HG02588 (cell line): ENCODE measurements around the gene PDE4D.

ENCODE experiments used
- ATAC-seq: cut with Tn5 transposase; IDR thresholded peaks from one replicate; pipeline ENCODE4 v1.9.1; 2021; ENCODE audit warnings: mild to moderate bottlenecking, moderate library complexity; ENCODE audit not compliant: unreplicated experiment

The PDE4D gene

DNA sequence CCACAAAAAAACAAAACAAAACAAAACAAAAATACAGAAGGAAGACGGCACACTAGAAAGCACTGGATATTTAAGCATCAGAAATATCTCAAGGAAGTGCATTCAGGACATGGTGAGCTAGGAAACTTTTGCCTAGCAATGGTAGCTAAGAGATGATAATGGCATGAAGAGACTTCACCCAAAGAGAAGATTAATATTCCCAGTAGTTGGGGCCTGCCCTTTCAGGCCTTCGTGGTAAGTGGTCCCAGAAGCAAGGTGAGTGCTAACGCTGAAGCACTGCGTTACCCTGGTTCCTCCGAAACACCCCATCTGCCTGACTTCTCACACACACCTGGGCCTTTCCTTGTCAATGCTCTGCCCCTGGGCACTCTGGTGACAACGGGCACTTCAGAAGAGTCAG lies 725.5 kb downstream of the PDE4D start:
- no peak for ATAC-seq

DNA sequence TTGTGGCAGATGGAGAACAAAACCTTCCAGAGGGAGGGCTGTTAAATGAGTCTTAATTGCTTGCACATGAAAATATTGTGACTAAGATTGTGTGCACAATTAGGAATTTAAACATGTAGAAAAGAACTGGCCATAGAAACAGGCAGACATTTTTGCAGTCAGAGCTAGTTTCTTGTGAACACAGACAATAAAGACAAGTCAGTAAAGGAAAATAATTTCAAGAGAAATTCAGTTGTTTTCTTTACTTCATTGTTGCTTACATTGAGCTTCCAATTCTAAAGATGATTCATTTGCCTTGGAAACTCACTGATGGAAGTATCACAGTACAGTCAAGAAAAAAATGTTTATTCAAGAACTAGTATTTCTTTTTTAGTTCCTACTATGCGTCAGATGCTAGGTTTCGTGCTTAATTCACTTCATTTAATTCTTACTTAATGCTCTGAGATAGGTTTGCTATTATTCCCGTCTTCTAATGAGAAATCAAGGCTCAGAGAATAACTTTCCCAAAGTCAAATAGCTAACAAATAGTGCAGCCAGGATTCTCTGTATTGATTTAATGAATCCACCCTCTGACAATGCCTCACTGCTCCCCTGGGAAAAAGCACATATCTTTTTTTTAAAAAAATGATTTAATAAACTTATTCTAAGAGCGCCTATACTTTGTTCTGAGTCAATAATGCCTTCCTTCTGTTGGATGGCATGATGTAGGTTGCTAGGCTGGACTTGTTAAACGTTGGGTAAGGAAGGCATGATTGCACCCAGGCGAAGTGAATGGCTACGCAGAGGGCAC lies 729.3 kb downstream of the PDE4D start:
- no peak for ATAC-seq

DNA sequence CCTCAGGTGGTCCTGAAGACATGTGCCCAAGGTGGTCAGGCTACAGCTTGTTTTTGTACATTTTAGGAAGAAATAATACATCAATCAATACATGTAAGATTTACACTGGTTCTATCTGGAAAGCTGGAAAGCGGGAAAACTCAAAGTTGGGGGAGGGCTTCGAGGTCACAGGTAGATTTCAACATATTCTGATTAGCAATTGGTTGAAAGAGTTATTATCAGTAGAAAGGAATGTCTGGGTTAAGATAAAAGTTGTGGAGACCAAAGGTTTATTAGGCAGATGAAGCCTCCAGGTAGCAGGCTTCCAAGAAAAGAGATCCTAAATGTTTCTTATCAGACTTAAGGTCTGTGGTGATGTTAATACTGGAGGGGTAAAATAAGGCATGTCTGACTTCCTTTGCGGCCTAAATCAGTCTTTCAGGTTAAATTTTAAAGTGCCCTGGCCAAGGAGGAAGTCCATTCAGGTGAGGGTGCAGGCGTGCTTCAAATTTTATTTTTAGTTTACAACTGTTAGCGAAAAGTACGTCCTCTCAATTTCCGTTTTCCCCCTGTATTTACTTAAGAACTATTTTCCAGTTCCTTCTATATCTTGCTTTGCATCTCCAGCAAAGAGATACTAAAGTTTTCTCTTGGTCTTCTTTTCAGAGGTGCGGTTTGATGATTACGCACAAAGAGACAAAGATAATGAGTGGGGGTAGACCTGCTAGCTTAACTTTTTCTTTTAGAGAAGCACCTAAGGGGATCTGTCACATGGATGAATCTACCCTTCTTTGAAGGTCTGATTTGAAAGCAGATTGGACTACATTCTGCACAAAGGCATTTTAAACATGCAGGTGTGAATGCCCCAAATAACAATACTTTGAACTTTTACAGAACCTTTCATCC lies 732.1 kb downstream of the PDE4D start:
- no peak for ATAC-seq

DNA sequence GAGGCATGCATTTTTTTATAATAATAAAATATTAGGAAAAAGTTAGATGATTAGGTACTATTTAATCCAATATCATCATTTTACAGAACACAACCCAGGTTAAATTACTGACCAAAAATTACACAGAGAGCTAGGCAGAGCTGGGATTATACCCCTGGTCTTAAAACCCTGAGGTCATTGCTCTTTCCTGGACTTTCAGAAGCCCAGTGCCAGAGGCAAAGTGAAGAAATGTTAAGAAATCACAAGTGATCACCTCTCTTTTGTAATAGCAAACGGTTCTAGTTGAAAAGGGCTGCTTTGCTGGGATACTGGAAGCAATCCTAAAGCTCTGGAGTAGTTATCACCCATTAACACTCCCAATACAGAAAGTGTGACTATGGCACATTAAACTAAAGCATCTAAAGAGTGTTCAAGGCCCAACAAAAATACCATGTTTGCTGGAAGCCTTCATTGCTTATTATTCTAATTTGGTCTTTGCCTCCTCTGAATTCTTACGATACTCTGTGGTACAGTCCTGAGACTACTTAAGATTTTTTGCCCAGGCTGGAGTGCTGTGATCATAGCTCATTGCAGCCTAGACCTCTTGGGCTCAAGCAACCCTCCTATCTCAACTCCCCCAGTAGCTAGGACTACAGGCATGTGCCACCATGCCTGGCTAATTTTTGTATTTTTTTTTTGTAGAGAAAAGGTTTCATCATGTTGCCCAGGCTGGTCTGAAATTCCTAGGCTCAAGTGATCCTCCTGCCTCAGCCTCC lies 734.7 kb downstream of the PDE4D start:
- ATAC-seq: no peak

DNA sequence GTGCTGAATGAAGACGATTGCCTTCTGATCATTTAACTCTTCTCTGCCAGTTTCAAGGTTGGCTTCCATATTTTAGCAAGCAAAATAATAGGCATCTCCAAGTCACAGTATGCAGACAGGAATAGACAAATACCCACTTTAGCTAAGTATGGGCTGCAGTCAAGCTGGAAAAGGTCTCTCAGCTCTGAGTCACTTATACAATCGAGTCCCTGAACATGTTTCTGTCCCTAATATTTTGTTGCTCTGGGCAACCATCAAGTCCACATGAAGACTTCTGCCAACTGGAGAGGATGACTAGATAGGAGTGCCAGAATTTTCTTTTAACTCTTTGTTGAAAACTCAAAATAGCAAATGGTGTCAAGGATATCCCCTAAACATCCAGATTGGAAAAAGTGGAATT lies 735.4 kb downstream of the PDE4D start:
- ATAC-seq: no peak

DNA sequence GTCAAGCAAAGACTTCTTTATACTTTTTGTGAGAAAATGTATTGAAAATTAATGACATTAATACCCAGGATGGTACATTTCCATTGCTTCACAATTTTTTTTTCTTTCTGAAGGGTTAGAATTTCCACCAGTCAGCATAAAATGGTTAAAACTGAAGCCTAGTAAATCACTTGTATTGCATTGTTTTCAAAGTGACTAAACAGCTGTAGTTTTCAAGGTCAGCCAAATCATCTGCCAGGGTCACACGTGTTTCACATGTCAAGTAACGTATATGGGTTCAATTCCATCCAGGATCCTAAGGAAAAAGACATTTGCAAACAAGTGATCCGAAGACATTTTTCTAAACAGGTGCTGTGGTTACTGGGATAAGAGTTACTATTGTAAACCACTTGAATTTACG lies 736.5 kb downstream of the PDE4D start:
- no peak for ATAC-seq

DNA sequence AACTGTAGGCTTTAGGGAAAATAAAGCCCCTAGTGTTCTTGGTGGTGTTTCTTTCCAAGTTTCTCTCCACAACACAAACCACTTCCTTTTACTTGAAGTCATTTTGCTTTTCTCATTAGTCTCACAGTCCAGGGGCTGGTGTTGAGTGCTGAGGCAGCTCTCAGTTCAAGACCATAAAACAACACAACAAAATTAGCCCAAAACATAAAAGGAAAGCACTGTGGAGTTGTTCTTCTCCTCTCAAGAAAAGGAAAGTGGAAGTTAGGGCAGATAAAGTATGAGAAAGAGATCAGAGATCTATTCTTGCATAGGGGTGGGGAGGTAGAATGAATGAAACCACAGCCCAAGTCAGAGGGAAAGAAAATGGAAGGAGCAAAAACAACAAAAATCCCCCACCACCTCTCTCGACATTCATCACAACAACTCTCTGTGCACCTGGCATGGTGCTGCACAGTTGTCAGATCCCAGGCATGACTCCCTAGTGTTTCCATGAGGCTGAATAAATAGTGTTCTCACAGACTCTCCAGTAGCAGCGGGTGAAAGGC lies 740.8 kb downstream of the PDE4D start:
- ATAC-seq: no peak

DNA sequence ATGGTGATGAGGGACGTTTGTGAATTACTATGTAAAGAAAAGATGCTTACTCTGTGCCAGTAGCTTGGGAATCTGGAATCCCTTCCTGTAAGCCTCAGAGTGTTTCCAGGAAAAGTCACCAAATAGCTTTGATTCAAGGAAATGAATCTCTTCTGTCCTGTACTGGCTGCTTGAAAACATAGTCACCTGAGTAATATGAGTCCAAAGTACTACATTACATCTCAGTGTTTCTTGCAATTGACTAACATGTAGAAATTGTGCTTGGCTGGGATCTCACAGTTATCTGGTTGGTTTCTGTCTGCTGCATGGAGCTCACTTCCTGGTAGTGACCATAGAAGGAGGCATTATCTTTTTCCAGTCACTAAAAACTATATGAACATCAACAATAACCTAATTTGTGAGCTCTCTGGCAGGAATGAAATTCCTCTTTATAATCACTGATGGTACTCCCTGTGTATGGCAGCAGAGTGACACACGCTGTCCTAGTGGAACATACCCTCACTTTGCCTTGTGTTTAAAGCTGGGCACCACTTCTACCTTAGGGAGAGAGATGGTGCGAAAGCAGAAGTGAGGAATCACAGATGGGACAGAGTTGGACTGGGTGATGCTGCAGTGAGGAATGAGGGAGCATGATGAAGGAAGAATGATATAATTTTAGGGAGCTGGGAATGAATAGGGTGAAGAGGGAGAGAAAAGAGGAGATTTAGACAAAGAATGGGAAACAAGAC lies 742.2 kb downstream of the PDE4D start:
- ATAC-seq: no peak

DNA sequence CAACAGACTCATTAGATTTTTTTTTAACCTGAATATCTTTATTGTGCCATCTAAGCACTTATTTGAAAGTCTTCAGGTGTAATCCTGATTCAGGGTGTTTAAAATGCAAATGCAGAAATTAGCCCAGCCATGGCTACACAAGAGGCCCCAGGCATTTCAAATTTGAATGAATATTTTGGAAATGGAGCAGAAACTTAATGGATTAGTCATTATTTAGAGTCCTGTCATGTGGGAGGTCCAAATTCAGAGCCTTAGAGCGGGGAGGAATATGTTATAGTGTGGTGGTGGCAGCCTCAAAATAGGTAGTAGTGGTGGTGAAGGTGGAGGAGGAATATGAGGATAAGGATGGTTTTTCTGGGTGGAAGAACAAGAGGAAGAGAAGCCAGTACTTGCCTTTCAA lies 743.7 kb downstream of the PDE4D start:
- no peak for ATAC-seq

DNA sequence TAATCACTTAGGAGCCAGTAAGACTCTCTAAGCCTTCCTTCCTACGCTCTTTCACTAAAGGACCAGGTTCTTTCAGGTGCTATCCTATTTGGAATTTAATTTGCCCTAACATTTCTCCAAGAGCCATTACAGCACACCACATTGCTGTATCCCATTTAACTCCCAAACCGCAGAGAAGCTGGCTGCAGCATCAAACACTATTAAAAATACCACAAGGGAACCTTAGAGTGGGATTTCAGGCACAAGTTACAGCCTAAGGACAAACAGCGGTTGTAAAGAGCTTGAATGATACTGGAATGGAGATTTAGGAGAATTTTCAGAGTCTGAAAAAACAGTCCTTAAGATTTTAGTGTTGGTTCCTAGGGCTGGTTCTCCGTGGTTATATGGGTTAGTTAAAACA lies 744.3 kb downstream of the PDE4D start:
- no peak for ATAC-seq

DNA sequence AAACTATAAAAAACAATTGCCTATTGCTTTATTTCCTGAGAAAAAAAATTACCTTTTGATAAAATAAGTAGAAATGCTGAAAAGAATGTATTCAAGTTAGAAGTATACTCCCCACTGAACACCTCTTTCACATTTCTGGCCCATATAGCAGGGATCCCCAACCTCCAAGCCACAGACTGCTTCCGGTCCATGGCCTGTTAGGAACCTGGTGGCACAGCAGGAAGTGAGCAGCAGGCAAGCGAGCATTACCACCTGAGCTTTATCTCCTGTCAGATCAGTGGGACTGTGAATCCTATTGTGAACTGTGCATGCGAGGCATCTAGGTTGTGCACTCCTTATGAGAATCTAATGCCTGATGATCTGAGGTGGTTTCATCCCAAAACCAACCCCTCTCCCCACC lies 746.8 kb downstream of the PDE4D start:
- ATAC-seq: no peak

DNA sequence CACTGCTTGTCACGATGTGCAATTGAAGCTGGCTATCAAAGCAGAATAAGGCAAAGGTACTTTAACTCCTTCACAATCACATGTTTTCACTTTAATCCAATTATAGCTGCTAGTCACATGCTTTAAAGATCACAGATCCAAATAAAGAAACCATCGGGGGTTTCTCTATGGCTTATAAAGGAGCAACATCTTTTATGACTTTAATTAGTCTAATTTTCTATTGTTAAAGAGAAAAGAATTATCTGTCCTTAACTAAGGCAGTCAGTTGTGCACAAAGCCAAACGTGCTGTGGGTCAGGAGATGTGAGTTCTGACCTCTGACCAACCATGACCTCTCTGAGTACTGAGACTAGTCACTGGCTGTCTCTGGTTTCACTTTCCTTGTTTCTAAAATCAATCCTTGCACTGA lies 749.6 kb downstream of the PDE4D start:
- ATAC-seq: peak; percentile 96

DNA sequence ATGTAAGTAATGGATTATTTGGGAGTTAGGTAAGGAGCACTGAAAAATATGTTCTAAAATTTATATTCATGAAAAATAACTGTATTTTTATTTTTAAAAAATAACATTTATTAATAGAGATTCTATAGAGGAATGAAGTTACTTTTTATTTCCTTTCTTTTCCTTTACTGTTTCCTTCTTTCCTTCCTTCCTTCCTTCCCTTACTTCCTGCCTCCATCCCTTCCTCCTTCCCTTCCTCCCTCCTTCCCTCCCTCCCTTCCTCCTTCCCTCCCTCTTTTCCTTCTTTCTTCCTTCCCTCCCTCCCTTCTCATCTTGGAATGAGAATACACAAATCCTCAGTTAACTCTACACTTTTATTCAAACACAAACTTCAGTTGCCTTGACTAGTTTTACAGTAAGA lies 750.6 kb downstream of the PDE4D start:
- no peak for ATAC-seq

DNA sequence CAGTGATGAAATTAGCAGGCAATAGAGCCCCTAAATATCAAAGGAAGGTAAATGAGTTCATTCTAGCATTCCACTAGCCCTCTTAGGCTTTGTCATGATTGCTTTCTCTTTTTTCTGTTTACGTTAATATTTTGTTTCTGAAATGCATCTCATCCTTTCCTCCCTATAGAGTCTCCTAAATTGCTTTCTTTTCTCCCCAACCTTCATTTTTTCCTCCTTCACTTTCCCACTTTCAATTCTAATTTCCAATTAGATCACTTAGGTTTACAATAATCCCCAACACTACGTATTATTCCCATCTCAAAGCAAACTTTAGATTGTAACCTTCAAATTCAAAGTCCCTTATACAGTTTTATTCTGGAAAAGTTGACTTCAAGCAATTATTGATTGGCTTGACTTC lies 751.4 kb downstream of the PDE4D start:
- ATAC-seq: no peak

DNA sequence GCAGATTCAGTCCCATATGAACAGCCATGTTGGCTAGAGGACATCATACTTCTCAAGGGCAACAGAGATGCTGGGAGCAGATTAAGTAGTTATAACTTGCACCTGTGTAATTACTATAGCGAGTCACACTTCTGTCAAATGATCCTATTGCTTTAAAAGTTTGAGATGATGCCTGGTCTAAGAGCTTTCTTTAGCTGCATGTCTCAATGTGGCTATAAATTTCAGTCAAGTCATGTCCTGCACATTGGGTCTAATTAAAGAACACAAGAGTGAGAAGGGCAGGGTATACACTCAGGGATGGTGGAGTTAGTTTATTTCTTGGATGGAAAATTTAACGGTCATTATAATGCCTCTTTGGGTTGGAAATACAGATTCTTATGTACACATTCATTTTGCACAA lies 753.4 kb downstream of the PDE4D start:
- ATAC-seq: no peak

DNA sequence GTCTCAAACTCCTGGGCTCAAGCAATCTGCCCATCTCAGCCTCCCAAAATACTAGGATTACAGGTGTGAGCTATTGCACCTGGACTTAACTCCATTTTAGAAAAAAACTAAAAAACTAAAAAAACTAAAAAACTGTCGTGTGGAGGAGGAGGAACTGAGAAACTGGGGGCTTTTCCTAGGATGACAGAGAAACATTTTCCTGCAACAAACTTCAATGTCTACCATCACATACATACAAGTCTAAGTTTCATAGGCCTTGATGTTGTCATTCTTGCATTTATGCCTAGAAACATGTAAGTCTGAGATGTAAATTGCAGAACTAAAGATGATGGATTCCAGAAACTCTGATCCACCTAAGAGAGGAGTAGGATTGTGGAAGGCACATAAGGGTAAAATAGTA lies 753.8 kb downstream of the PDE4D start:
- no peak for ATAC-seq

DNA sequence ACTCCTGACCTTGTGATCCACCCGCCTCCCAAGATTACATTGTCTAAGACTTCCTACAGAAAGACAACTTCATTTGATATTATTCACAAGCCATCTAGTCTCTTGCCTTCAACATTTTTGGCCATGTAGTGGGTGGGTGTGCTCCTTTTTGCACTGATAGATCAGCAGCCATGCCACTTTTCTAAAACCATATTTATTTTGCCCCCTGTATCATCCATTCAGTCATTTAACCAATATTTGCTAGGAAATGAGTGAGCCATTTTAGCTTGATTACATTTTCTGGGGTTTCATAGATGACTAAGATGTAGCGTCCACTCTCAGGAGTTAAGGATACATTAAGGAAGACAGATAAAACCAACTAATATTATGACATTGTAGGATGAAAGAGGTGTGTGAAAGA lies 755.0 kb downstream of the PDE4D start:
- ATAC-seq: no peak

DNA sequence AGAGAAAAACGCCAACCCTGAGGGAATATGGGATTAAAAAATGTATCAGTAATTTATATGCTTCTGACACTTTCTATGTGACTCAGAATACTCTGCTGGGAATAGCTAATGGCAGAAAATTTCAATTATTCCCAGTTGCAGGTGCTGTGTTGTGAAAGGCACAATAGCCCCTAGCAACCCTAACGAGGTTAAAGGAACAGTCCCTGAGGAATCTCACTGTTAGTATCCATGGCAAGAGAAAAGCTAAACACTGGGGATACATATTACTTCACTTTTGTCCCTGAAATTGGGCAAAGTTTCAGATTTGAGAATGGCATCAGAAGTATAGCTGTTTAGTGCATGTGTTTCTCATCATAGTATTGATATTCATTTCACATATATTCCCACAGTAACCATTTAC lies 755.7 kb downstream of the PDE4D start:
- ATAC-seq: no peak

DNA sequence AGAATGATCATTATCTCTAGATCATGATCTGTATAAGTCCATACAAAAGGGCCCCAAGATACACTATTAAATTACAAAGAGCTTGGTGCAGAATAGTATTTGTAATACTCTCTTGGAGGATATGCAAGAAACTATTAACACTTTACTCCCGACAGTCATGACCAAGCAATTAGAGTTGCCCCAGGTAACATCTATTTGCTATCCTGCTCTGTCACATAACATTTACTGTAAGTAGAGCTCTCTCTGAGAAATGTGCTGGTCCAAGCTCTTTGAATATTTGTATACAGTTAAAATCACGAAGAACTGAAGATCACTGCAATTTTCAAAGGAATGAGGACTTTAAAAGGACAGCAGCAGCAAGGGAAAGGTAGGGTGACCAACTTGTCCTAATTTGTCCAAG lies 757.0 kb downstream of the PDE4D start:
- ATAC-seq: no peak

DNA sequence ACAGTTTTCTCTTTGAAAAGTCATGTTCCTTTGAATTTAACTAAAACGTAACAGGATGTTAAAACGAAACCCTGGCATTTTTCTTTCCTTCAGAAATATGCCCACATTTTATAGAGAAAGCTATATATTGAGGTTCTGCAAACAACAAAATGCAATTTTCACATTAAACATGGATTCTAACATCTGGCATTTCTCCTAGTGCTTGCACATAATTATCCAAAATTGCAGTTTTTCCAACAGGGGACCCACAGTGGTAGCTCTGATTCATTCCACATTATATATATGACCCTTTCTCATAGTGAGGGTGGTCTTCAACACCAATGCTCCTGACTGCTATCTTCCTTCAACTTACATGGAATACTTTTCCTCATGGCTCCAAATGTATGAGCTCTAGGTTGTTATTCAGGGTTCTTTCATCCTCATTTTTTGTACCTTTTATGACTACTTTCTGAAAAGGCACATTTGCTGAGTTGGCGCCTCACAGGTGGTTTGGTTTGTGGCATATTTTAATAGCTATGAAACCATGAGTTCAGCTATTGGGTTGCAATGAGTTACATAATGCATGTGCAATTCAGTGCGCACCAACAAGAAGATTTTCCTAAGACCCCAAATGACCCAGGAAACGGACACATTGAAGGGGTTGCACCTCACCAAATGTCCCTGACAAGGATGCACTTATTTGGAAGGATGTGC lies 758.9 kb downstream of the PDE4D start:
- no peak for ATAC-seq
